ENCODE data around the gene HOXB1. TPM values are rescaled to one million over a fixed set of nuclear protein-coding genes. Genes with fewer than 3 reads are reported as not detected.

Gene HOXB1
- total and polyA plus RNA-seq, 2 of the 8 experiments (the other 6 are each of a cell fraction or from before 2014, with no cell fraction given) = not detected

DNA sequence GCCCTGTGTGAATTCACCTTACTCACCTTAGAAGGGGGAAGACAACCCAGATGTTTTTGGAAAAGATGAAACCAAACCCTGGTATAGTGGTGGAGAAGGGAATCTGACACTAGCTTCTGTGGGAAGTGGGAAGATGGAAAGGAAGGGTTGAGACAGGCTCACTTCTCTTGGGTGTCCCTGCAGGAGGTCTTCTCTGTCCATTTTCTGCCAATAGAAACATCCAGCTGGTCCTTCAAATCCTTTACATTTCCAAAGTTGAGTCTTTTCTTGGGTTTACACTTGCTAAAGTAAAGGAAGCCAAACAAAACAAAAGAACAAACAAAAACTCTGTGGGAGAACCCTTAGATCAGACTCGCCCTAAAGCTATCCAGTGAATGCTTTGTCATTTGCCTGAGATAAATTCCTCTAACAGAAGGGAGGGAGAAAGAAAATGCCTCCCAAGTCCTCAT lies 10.2 kb downstream of the HOXB1 start:
- Histone ChIP-seq H4K20me1 (replicated peaks in 1 of 2; ENCODE audit: control insufficient read depth in 1 of 2, insufficient read depth in 2 of 2, low read length in 2 of 2) (no peaks in the 10 kb centered on the region), H2AK5ac (ENCODE audit: low read depth, low read length) (no peak overlapping the region), H3K18ac (ENCODE audit: extremely low read depth, low read length) (no peak overlapping the region), H2BK5ac (ENCODE audit: low read depth, low read length) (0 out of 2 replicates have a peak overlapping the region, but pooled peaks have one; percentile 66), H3K4me2 (ENCODE audit: insufficient read depth in 1 of 2, low read depth in 2 of 2, low read length in 2 of 2) (peak overlapping the region; percentile 45 to 46), H2BK15ac (ENCODE audit: low read length) (no peak overlapping the region), H2AFZ (ENCODE audit: low read length) (no peak overlapping the region), H3K9me3 (ENCODE audit: insufficient read depth in 2 of 2, low read depth in 1 of 2, low read length in 1 of 2) (no peaks in the 10 kb centered on the region), H4K91ac (replicated peaks; ENCODE audit: insufficient read length, low read length) (no peak overlapping the region), H3K79me2 (ENCODE audit: control insufficient read depth in 1 of 2, insufficient read depth in 2 of 2, low read length in 2 of 2) (no peaks in the 10 kb centered on the region), H3K36me3 (ENCODE audit: control insufficient read depth in 2 of 4, insufficient read depth in 4 of 4, low read length in 3 of 4) (no peaks in the 10 kb centered on the region), H3K23ac (ENCODE audit: insufficient read length) (no peak overlapping the region), H3K23me2 (ENCODE audit: low read depth, low read length) (no peaks in the 10 kb centered on the region; the same call in 1 of the 2 replicates), H3K56ac (replicated peaks; ENCODE audit: insufficient read length, low read depth, low read length) (no peak overlapping the region), H3K27ac (ENCODE audit: low read depth, low read length) (no peak overlapping the region), H4K5ac (ENCODE audit: insufficient read length, low read depth, low read length) (no peak overlapping the region), H3K9ac (replicated peaks in 1 of 4; ENCODE audit: extremely low read depth in 1 of 4, low read depth in 3 of 4, low read length in 3 of 4) (no peak overlapping the region), H3K27me3 (replicated peaks in 1 of 4; ENCODE audit: control insufficient read depth in 3 of 4, extremely low read depth in 1 of 4, insufficient read depth in 3 of 4, low read length in 3 of 4) (peaks cover 27 to 65% (median 59%) of the 10 kb centered on the region in 4 experiments), H3K4me3 (ENCODE audit: extremely low read depth in 1 of 4, insufficient read depth in 2 of 4, low read depth in 3 of 4, low read length in 4 of 4) (peak overlapping the region in 1 of 4 experiments; percentile 19; a peak in 1 of 8 replicates), H2BK120ac (replicated peaks; ENCODE audit: low read depth, low read length) (no peak overlapping the region), H3K4ac (replicated peaks; ENCODE audit: insufficient read length, low read depth, low read length) (no peak overlapping the region), H3K4me1 (replicated peaks in 1 of 4; ENCODE audit: control insufficient read depth in 3 of 4, insufficient read depth in 4 of 4, low read length in 3 of 4) (peaks cover 5 to 14% (median 9%) of the 10 kb centered on the region in 4 experiments), H3K79me1 (ENCODE audit: low read depth, low read length) (no peaks in the 10 kb centered on the region), H3K14ac (ENCODE audit: insufficient read length) (no peak overlapping the region), H2BK12ac (ENCODE audit: low read depth, low read length) (no peak overlapping the region; the same call in 1 of the 2 replicates), H2BK20ac (ENCODE audit: low read length) (no peak overlapping the region), H4K8ac (ENCODE audit: extremely low read depth, insufficient read depth, low read length) (no peak overlapping the region)
- DNase-seq (ENCODE audit: low read depth in 1 of 2, low spot score in 2 of 2) (no peak), FAIRE-seq (no peak)
- TF ChIP-seq CTBP2 (IDR thresholded peaks at IDR 0.05; ENCODE audit: borderline replicate concordance, insufficient read depth, insufficient read length, low read length) = peak; percentile 38
- peak; percentile 56 for TF ChIP-seq NANOG (IDR thresholded peaks at IDR 0.05; ENCODE audit: insufficient read depth, low read depth, low read length, poor library complexity, severe bottlenecking)
- TF ChIP-seq CREB1 (IDR thresholded peaks at IDR 0.05) = no peak
- peak; percentile 18 for TF ChIP-seq ASH2L (IDR thresholded peaks at IDR 0.05; ENCODE audit: low read length)
- peak in 1 of 2 experiments; percentile 47; a peak in 1 of 4 replicates for TF ChIP-seq HDAC2 (IDR thresholded peaks at IDR 0.05; ENCODE audit: borderline replicate concordance in 1 of 2, low read depth in 2 of 2, low read length in 2 of 2)
- TF ChIP-seq CEBPB (IDR thresholded peaks at IDR 0.05; ENCODE audit: low read depth, low read length) = no peak
- 0% methylated on average over 1 of the region's 1 CpG; no CpG with 5 or more reads in 1 of the 2 experiments for WGBS, 2 experiments (ENCODE audit: extremely low coverage in 1 of 2, insufficient coverage in 1 of 2, insufficient read length in 1 of 2, insufficient replicate concordance in 2 of 2, low coverage in 1 of 2, low lambda C conversion rate in 2 of 2, missing lambda C conversion rate in 1 of 2)
- CTCF ChIA-PET (ENCODE audit: partially characterized antibody) = interaction anchor here (0.9 to 3.6 kb wide), 6 partner anchors 16 to 366 kb away, joined by 3 to 21 read pairs (median 4); partner anchors contain the start of gene HOXB5
- POLR2A ChIA-PET (ENCODE audit: partially characterized antibody) = interaction anchor here (0.6 to 1.1 kb wide), 7 partner anchors 15 to 89 kb away, joined by 3 to 4 read pairs (median 3); no protein-coding TSS in a partner anchor
